HEK293 (cell line): Measurements from ENCODE around the gene CYP27C1.

ENCODE experiments used
- CTCF ChIP-seq: fragments of 450-650 bp; formaldehyde crosslinking; IDR thresholded peaks from 2 replicates; pipeline ENCODE4 v1.5.1; 2016; ENCODE audit warnings: missing biosample characterization, missing genetic modification characterization
- MYNN ChIP-seq: fragments of 450-650 bp; formaldehyde crosslinking; IDR thresholded peaks from 2 replicates; pipeline ENCODE4 v1.5.1; 2016; ENCODE audit warnings: missing biosample characterization, missing genetic modification characterization, borderline replicate concordance
- YY1 ChIP-seq: fragments of 450-650 bp; formaldehyde crosslinking; IDR thresholded peaks from 2 replicates; pipeline ENCODE4 v1.5.1; 2018; ENCODE audit warnings: missing biosample characterization, missing genetic modification characterization
- ZBTB17 ChIP-seq: fragments of 450-650 bp; formaldehyde crosslinking; IDR thresholded peaks from 2 replicates; pipeline ENCODE4 v1.5.1; 2016; ENCODE audit warnings: missing biosample characterization, missing genetic modification characterization
- ZBTB26 ChIP-seq: fragments of 450-650 bp; formaldehyde crosslinking; optimal IDR thresholded peaks from 2 replicates; pipeline ENCODE3; 2016; ENCODE audit warnings: missing biosample characterization, mild to moderate bottlenecking, missing genetic modification characterization
- ZFP41 ChIP-seq: fragments of 450-650 bp; formaldehyde crosslinking; IDR thresholded peaks from 2 replicates; pipeline ENCODE4 v1.5.1; 2016; ENCODE audit warnings: missing biosample characterization, missing genetic modification characterization, borderline replicate concordance
- ZNF174 ChIP-seq: fragments of 450-650 bp; formaldehyde crosslinking; IDR thresholded peaks from 2 replicates; pipeline ENCODE4 v1.5.0; 2017; ENCODE audit warnings: missing biosample characterization, mild to moderate bottlenecking, missing genetic modification characterization
- ZNF501 ChIP-seq: fragments of 450-650 bp; formaldehyde crosslinking; IDR thresholded peaks from 2 replicates; pipeline ENCODE4 v1.5.1; 2016; ENCODE audit warnings: missing biosample characterization, missing genetic modification characterization
- ZNF558 ChIP-seq: fragments of 450-650 bp; formaldehyde crosslinking; IDR thresholded peaks from 2 replicates; pipeline ENCODE4 v1.5.1; 2016; ENCODE audit warnings: missing biosample characterization, missing genetic modification characterization
- ZNF747 ChIP-seq: fragments of 450-650 bp; formaldehyde crosslinking; IDR thresholded peaks from 2 replicates; pipeline ENCODE4 v1.5.1; 2016; ENCODE audit warnings: missing biosample characterization, missing genetic modification characterization

- no peak for TF ChIP-seq CTCF (tag by site-specific recombination)
- no peak for TF ChIP-seq MYNN (tag by site-specific recombination)
- no peak for TF ChIP-seq ZNF501
- TF ChIP-seq ZFP41 (tag by site-specific recombination): no peak
- no peak for TF ChIP-seq ZBTB26
- TF ChIP-seq YY1 (tag by site-specific recombination): no peak
- no peak for TF ChIP-seq ZNF558 (tag by site-specific recombination)
- no peak for TF ChIP-seq ZBTB17
- TF ChIP-seq ZNF747 (tag by site-specific recombination): no peak
- TF ChIP-seq ZNF174 (tag by site-specific recombination): no peak
Observed at GRCh38 chr2:127188797-127189196, 31.3 kb downstream of the CYP27C1 start.
